Body of pancreas (tissue), 4 donors: ENCODE measurements around the gene UGT1A6.
"Not testable (repeated sequence)": the region's sequence is repeated elsewhere in the genome, so short reads cannot be mapped to it uniquely, and the experiment has no call there.

ENCODE experiments used
- POLR2A ChIP-seq, 3 donors: fragments of 450-650 bp; IDR thresholded peaks; one replicate each; pipeline ENCODE4 v1.6.1; 2016; ENCODE audit warnings: antibody characterized with exemption in 3 of 3, mild to moderate bottlenecking in 2 of 3
- TF ChIP-seq, protein P1 (sequence below), 7 experiments: fragments of 450-650 bp in 4 of 7; fragments of 200-600 bp in 3 of 7; sonication (generic) in 3 of 7; IDR thresholded peaks; one replicate each; pipeline ENCODE4 v1.5.1; 2016 to 2019; ENCODE audit warnings: antibody characterized with exemption in 7 of 7

DNA sequence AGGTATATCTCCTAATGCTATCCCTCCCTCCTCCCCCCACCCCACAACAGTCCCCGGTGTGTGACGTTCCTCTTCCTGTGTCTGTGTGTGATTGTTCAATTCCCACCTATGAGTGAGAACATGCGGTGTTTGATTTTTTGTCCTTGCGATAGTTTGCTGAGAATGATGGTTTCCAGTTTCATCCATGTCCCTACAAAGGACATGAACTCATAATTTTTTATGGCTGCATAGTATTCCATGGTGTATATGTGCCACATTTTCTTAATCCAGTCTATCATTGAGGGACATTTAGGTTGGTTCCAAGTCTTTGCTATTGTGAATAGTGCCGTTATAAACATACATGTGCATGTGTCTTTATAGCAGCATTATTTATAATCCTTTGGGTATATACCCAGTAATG is 8.2 kb downstream of the UGT1A6 start:
- TF ChIP-seq, protein P1, sequence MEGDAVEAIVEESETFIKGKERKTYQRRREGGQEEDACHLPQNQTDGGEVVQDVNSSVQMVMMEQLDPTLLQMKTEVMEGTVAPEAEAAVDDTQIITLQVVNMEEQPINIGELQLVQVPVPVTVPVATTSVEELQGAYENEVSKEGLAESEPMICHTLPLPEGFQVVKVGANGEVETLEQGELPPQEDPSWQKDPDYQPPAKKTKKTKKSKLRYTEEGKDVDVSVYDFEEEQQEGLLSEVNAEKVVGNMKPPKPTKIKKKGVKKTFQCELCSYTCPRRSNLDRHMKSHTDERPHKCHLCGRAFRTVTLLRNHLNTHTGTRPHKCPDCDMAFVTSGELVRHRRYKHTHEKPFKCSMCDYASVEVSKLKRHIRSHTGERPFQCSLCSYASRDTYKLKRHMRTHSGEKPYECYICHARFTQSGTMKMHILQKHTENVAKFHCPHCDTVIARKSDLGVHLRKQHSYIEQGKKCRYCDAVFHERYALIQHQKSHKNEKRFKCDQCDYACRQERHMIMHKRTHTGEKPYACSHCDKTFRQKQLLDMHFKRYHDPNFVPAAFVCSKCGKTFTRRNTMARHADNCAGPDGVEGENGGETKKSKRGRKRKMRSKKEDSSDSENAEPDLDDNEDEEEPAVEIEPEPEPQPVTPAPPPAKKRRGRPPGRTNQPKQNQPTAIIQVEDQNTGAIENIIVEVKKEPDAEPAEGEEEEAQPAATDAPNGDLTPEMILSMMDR (IDR thresholded peaks at IDR 0.05) = not testable (repeated sequence)
- TF ChIP-seq POLR2A (IDR thresholded peaks at IDR 0.05) = not testable (repeated sequence)
